GM21390 (cell line): ENCODE measurements around the gene CD177.
"Not testable (repeated sequence)": the region's sequence is repeated elsewhere in the genome, so short reads cannot be mapped to it uniquely, and the experiment has no call there.

ENCODE experiments used
- ATAC-seq: cut with Tn5 transposase; IDR thresholded peaks from one replicate; pipeline ENCODE4 v1.9.1; 2021; ENCODE audit not compliant: unreplicated experiment

The CD177 gene

GRCh38 chr19:43331435-43332010, 22.0 kb upstream of the CD177 start:
- no peak for ATAC-seq

GRCh38 chr19:43332058-43332922, 21.2 kb upstream of the CD177 start:
- ATAC-seq: no peak

- not testable (repeated sequence) for ATAC-seq
These were observed 17.0 kb upstream of the CD177 start for GRCh38 chr19:43336508-43336907.

GRCh38 chr19:43337737-43338136, 15.7 kb upstream of the CD177 start:
- no peak for ATAC-seq

DNA sequence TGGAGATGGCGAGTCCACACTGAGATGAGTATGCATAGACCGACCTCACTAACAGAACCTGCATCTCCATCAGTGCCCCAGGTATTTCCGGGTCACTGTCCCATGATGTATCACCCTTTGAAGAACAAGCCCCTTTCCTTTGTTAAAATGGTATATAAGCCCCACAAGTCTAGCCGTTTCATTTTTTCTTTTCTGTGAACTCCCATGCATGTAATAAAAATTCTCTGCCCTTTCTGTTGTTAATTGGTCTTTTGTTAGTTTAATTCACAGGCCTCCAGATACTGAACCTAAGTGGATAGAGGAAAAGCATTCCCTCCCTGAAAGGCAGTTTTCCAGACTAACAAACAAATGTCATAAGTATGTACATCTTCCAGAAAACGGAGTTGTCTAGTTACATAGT, 15.0 kb upstream of the CD177 start:
- ATAC-seq: no peak

GRCh38 chr19:43339243-43339930, 14.1 kb upstream of the CD177 start:
- not testable (repeated sequence) for ATAC-seq

GRCh38 chr19:43340101-43340500, 13.4 kb upstream of the CD177 start:
- not testable (repeated sequence) for ATAC-seq

DNA sequence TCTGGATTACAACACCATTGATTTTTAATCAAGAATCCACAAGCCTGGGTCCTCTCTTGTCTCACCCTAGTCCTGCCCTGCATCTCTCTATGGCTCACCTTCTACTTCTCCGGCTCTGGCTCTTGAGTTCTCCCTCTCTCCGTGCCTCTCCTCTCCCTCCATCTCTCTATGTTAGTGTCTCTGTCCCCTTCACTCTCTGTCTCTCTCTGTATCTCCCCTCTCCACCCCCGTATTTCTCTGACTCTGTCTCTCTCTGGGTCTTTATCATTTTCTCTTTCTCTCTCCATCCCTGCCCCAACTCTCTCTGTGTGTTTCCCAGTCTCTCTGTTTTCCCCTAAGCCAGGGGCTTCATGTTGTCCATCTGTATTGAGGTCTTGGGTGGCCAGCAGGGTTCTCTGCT, 12.4 kb upstream of the CD177 start:
- ATAC-seq: not testable (repeated sequence)

DNA sequence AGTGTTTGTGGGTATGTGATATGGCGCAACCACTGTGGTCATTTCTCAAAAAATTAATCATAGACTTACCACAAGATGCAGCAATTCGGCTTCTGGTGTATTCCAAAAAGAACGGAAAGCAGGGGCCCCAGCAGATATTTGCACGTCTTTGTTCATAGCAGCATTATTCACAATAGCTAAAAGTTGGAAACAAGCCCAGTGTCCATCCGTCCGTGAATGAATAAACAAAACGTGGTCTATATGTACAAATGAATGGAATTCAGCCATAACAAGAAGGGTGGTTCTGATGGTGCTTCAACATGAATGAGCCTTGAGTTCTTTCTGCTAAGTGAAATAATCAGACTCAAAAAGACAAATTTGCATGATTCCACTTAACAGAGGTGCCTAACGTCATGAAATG, 11.4 kb upstream of the CD177 start:
- not testable (repeated sequence) for ATAC-seq

DNA sequence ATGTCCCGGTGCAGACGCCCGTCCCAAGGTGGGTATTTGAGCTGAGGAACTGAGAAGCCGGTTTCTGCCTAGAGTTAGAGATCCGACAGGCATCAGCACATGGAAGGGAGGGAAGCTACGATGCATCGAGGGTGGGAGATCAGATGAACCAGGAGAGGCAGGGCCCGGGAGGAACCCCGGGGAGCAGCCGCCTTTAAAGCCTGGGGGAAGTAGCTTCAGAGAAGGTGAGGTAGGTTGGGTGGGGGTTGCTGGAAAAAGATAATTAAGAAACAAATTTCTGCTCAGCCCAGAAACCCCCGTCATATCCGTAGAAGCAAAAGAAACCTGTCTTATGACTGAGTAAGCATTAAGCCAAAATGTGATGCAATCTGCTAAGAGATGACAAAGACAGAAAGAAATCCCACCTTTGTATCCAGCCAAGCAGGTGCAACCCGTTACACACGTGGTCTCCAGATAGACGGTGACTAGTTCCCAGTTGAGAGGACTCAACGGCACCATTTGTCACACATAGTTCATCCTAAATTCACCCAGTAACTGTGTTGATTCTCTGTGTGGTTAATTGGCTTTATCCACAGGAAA, 9.1 kb upstream of the CD177 start:
- ATAC-seq: not testable (repeated sequence)

DNA sequence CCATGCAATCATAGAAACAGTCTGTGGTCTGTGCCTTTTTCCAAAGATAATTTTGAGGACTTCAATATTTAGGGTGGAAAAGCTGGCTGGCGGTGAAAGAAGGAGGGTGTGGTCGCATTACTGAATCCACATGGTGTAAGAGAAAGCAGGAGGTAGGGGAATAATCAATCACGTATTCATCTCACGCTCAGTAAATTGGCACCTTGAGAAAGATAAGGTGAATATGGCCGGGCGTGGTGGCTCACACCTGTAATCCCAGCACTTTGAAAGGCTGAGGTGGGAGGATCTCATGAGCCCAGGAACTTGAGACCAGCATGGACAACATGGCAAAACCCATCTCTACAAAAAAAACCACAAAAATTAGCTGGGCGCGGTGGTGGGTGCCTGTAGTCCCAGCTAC, 3.7 kb upstream of the CD177 start:
- not testable (repeated sequence) for ATAC-seq

DNA sequence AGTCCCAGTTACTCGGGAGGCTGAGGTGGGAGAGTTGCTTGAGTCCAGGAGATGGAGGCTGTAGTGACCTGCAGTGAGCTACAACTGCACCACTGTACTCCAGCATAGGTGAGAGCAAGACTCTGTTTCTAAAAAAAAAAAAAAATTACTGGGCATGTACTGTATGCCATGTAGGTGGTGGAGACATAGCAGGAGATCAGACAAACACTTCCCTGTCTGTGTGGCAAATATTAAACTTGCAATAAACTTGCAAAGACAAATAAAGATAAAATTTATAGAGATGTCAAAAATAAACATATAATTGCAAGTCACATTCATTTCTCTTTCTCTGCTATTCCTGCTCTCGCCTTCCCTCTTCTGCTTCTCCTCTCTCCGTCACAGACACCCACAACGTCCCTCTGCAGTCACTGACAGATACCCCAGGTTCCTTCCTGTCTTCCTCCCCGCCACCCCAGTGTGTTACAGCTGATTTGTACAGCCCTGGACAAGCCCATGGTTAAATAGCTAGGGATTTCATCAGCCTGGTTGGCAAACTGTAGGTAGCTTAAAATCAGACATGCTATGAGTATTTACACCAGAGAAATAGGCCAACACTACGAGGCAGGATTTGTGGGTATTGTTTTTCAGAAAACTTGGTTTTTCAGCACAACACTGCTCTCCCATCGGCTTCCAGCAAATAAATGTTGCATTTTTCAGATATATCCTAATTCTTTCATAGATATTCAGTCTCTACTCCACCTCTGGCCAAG, 1.3 kb upstream of the CD177 start:
- ATAC-seq: no peak

- ATAC-seq: no peak
These were observed 780 bp downstream of the CD177 start for GRCh38 chr19:43354305-43354627.

- ATAC-seq: not testable (repeated sequence)
These were observed 3.3 kb downstream of the CD177 start for GRCh38 chr19:43356749-43357148.

GRCh38 chr19:43362179-43362578, 8.7 kb downstream of the CD177 start:
- ATAC-seq: no peak

- ATAC-seq: no peak
These were observed 9.3 kb downstream of the CD177 start for GRCh38 chr19:43362745-43363144.

DNA sequence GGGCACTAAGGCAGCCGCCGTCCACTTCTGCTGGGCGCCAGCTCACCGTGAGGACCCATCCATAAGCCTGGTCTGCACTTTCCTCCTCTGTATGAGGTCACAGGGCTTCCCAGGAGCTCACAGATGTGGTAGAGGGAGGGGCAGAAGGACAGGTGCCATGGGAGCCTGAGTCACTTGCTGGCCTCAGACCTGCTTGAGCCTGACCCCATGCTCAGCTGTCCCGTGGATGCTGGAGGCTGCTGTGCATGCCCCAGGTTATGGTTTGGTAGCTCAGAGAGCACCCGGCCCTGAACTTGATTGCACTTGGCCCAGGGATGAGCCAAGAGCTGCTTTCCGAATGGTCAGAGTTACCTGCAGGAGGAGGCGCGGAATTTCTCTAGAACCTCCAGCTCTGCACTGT, 12.2 kb downstream of the CD177 start:
- ATAC-seq: not testable (repeated sequence)

- ATAC-seq: no peak
These were observed 14.3 kb downstream of the CD177 start for GRCh38 chr19:43367822-43368221.

DNA sequence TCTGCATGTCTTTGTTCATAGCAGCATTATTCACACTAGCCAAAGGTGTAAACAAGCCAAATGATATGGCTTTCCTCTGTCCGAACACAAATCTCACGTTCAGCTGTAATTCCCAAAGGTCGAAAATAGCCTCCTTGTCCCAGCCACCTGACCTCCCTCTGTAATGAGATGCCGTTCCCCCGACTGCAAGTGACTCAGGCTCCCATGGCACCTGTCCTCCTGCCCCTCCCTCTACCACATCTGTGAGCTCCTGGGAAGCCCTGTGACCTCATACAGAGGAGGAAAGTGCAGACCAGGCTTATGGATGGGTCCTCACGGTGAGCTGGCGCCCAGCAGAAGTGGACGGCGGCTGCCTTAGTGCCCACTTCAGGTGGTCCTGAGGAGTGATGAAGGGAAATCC, 15.4 kb downstream of the CD177 start:
- ATAC-seq: not testable (repeated sequence)

DNA sequence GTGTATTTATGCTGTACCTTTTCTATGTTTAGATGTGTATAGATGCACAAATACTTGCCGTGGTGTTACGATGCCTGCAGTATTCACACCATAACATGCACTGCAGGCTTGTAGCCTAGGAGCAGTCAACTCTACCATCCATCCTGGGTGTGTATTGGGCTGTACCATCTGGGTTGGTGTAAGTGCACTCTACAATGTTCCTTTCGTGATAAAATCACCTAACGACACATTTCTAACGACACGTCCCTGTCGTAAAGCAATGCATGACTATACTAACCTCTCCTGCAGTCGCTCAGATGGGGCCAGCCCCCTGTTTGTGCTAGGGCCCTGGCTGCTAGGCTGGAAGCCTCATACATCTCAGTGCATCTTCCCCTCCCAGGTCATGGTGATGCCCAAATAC, 18.4 kb downstream of the CD177 start:
- no peak for ATAC-seq

DNA sequence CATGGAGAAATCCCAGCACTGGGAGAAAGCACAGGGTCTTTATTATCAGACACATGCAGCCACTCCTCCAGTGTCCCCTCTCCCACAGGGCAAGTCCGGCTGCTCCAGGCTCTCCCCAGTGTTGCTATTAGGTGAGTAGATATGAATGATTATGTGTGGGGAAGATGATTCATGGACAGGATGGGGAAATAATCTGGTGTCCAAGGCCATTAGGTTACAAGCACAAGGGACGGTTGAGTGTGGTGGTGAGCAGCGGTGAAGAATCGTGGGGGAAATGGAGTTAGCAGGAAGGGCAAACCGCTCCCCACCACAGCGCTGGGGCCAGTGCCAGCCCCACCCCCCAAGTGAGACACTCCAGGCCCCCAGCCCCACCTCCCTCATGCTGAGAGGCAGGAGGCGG, 19.0 kb downstream of the CD177 start:
- no peak for ATAC-seq
